NCI-H2196 (cell line): ENCODE results near the gene XYLT1.
"Not testable (repeated sequence)": the region's sequence is repeated elsewhere in the genome, so short reads cannot be mapped to it uniquely, and the experiment has no call there.

Experiments
- DNase-seq: peaks from one replicate; lab custom pipeline; 2025; ENCODE audit not compliant: unreplicated experiment; lab: John Stamatoyannopoulos, UW

XYLT1 gene

GRCh38 chr16:17432901-17433576 is 37.7 kb downstream of the XYLT1 start:
- no peak for DNase-seq

- no peak for DNase-seq
These were observed 38.7 kb downstream of the XYLT1 start for GRCh38 chr16:17431968-17432625.

DNA sequence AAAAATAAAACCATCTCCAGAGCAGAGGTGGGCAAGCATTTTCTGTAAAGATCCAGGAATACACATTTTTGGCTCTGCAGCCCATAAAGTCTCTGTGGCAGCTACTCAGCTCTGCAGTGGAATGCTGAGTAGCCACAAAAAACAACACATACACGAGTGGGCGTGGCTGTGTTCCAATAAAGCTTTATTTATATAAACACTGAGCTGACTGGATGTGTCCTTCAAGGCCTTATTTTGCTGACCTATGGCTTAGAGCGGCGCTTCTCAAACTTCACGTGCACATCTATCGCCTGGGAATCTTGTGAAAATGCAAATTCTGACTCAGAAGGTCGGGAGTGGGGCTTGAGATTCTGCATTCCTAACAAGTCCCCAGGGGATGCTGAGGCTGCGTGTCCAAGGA is 39.7 kb downstream of the XYLT1 start:
- DNase-seq: no peak

GRCh38 chr16:17426451-17426850 is 44.3 kb downstream of the XYLT1 start:
- DNase-seq: no peak

DNA sequence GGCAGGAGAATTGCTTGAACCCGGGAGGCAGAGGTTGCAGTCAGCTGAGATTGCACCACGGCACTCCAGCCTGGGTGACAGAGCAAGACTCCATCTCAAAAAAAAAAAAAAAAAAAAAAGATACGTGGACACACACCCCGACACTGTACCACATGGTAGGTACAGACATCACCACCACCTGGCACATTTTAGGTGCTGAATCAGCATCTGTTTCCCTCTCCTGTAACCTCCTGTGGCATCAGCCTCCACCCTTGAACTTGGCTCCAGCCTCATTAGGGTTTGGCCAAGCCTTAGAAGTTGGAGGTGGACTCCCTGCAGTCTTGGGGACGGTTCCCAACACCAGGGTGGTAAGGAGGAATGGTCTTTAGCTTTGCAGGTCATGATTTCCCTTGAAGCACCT is 46.0 kb downstream of the XYLT1 start:
- no peak for DNase-seq

- no peak for DNase-seq
These were observed 47.5 kb downstream of the XYLT1 start for GRCh38 chr16:17423221-17423620.

DNA sequence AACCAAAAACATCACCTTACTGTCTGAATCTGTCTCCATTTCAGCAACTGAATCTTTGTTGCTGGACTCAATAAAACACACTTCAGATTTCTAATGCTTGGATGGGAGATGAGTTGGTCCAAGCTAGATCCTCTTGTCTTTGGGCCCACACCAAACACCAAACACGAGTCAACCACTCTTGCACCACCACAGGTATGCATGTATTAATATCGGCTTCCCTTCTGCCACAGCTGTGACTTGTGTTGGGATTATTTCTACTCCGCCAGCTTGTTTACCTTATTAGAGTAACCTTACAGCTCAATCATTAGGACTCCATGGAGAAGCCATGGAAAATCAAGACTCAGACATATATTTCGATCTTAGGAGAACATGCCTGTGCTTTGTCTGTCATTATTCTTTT is 49.9 kb downstream of the XYLT1 start:
- DNase-seq: no peak

- no peak for DNase-seq
These were observed 51.5 kb downstream of the XYLT1 start for GRCh38 chr16:17419266-17419665.

DNA sequence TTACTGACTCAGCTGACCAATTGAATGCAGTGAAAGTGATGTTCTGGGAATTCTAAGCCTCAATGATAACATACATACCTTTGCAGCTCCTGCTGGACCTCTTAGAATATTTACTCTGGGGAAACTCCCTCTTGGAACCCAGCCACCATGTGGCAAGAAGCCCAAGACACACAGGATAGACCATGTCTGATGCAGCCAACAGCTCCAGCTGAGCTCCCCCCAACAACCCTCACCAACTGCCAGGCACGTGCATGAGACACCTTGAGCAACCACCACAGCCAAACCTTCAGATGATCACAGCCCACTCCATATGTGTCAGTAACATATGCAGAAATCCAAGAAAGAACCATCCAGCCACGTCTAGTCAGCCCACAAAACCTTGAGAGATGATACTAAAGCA is 53.0 kb downstream of the XYLT1 start:
- DNase-seq: no peak

DNA sequence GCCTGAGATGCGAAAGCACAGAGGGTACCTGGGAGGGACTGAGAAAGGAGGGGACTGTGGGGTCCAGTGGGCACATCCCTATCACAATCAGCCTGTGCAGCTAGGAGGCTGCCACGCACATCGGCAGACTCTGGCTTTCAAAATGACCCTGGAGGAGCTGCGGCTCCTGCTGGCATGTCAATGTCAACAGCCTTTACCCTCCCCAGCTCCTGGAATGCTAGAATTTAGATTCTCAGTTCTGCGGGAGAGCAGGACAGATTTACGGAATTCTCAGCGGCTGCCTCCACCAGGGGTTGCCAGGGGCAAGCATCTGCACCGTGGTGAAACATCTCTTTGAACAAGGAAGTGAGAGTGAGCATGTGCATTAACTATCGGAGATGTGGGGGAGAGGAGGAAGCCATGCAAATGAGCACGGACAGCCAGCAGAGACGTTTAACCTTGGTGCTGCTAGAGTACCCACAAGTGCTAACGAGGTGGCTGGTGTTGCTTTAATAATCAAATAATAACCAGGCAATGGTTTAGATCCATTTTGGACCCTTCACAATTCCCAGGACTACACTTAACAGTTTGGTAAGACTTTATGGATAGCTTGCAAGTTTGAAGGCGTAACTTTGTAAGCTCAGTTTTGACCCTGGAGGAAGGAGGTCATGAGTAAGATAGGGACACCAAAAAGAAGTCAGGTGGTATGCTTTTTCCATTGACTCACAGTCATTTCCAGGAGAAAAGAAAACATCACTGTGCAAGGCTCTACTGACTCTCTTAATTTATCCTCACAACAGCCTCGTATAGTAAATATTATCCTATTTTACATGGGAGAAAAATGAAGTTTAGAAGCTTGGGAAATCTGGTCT is 54.1 kb downstream of the XYLT1 start:
- no peak for DNase-seq

DNA sequence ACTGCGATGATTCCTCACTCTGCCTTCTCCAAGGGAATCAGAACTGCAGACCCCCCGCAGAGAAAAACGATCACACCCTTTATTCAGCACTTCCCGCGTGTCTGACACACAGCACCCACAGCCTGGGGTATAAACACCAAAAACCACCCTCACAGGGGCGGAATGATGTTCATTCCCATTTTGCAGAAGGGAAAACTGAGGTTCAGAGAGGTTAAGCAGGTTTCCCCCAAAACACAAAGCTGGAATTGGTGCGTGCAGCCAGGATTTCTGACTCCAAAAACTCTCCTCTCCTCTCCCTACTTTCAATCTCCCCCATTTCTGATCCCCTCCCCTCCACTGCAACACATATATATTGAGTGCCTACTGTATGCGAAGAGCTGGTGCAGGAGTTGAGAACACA is 55.8 kb downstream of the XYLT1 start:
- no peak for DNase-seq

- DNase-seq: no peak
These were observed 56.3 kb downstream of the XYLT1 start for GRCh38 chr16:17414421-17414820.

DNA sequence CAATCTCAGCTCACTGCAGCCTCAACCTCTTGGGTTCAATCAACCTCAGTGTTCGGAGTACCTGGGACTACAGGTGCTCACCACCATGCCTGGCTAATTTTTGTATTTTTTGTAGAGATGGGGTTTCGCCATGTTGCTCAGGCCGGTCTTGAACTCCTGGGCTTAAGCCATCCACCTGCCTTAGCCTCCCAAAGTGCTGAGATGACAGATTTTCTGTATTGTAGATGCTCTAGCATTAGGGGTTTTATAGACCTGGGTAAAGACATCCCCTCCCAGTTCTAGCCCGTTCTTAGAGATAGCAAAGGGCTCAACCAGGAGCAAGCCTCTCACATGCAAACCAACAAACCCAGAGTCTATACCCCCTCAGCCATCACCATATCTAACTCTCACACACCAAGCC is 57.3 kb downstream of the XYLT1 start:
- no peak for DNase-seq

GRCh38 chr16:17412791-17413190 is 58.0 kb downstream of the XYLT1 start:
- no peak for DNase-seq

GRCh38 chr16:17412221-17412620 is 58.5 kb downstream of the XYLT1 start:
- DNase-seq: no peak

DNA sequence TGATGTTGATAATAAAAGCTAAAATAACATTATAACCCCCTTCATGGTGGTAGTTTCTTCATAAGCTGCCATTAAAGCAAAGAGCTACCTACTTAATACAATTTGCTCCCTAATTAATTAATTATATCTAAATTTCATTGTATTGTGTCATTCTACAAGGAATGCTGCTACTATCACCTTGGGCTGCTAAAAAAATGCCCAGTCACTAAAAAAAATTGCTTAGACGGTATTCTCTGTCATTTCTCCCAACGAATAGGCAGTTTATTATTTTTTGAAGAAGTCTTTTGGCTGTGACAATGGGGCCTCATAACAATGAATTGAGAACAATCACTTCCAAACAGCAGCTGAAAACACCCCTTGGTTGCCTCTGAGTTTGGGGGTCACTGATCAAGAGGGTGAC is 59.5 kb downstream of the XYLT1 start:
- DNase-seq: no peak

- DNase-seq: not testable (repeated sequence)
These were observed 60.4 kb downstream of the XYLT1 start for GRCh38 chr16:17410316-17410715.

- DNase-seq: no peak
These were observed 60.9 kb downstream of the XYLT1 start for GRCh38 chr16:17409894-17410293.

DNA sequence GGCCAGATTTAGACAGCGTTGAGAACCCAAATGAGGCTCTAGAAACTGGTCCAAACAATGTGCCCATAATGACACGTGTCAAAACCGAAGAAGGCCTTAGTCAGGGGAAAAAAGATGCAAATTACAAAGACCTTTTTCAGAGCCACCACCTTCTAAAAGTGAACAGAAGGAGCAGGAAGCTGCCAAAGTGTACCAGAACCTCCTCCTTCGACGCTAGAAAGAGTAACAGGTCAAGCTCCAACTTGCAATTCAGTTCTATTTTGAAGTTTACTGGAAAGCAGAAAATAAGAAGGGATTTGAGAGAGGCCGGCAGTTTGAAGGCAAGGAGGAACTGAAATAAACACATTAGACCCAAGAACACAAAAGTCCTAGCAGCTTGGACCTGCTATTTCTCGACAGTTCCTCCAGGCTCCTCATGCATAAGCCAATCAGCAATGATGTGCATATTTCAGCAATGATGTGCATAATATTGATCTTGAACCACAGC is 61.8 kb downstream of the XYLT1 start:
- no peak for DNase-seq

- DNase-seq: no peak
These were observed 62.5 kb downstream of the XYLT1 start for GRCh38 chr16:17408296-17408695.

DNA sequence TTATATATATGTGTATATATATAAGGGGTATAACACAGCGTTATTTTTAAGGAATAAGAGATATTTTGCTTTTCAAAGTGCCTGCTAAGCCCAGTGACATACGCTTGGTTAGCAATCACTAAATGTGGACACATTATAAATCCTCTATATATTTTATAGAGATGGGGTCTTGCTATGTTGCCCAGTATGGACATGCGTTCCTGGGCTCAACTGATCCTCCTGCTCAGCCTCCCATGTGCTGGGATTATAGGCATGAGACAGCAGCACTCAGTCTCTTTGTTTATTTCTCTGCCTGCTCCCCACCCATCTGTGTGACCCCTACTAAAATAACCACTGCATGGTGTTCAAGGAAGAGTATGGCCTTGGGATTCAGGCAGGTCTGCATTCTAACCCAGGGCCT is 63.4 kb downstream of the XYLT1 start:
- no peak for DNase-seq
